H9 (cell line): ENCODE results near the gene CHRNA3. TPM values are rescaled to one million over a fixed set of nuclear protein-coding genes. Genes with fewer than 3 reads are reported as not detected.

Experiments
- DNase-seq: peaks from one replicate; pipeline ENCODE4 v3.0.0-alpha.2; 2017
- H2AFZ ChIP-seq: one replicate; pipeline ENCODE4 v1.6.1; 2013; ENCODE audit warnings: mild to moderate bottlenecking, low read length, control low read depth, moderate library complexity
- H2AK5ac ChIP-seq: 2 replicates; pipeline ENCODE4 v1.6.1; 2013; ENCODE audit warnings: low read length, control low read depth, mixed read lengths; ENCODE audit not compliant: insufficient read length
- H2BK120ac ChIP-seq: one replicate; pipeline ENCODE4 v1.6.1; 2013; ENCODE audit warnings: low read depth, mild to moderate bottlenecking, low read length, control low read depth, inconsistent platforms; ENCODE audit not compliant: poor library complexity, severe bottlenecking
- H2BK12ac ChIP-seq: 2 replicates; pipeline ENCODE4 v1.6.1; 2013; ENCODE audit warnings: low read length, control low read depth, mixed read lengths, low read depth; ENCODE audit not compliant: insufficient read length
- H2BK15ac ChIP-seq: 2 replicates; pipeline ENCODE4 v1.6.1; 2013; ENCODE audit warnings: low read depth, low read length, control low read depth
- H2BK20ac ChIP-seq: one replicate; pipeline ENCODE4 v1.6.1; 2013; ENCODE audit warnings: low read depth, mild to moderate bottlenecking, low read length, control low read depth, inconsistent platforms; ENCODE audit not compliant: poor library complexity, severe bottlenecking
- H2BK5ac ChIP-seq: 2 replicates; pipeline ENCODE4 v1.6.1; 2013; ENCODE audit warnings: low read length, control low read depth, mixed read lengths; ENCODE audit not compliant: insufficient read length
- H3K14ac ChIP-seq: 2 replicates; pipeline ENCODE4 v1.6.1; 2013; ENCODE audit warnings: low read length, control low read depth; ENCODE audit not compliant: insufficient read depth
- H3K18ac ChIP-seq: 2 replicates; pipeline ENCODE4 v1.6.1; 2013; ENCODE audit warnings: low read depth, mild to moderate bottlenecking, mixed read lengths, low read length, control low read depth; ENCODE audit not compliant: insufficient read length
- H3K23ac ChIP-seq: 2 replicates; pipeline ENCODE4 v1.6.1; 2013; ENCODE audit warnings: low read length, control low read depth, mixed read lengths, low read depth; ENCODE audit not compliant: insufficient read length
- H3K23me2 ChIP-seq: 2 replicates; pipeline ENCODE4 v1.6.1; 2013; ENCODE audit warnings: low read depth, mild to moderate bottlenecking, mixed read lengths, low read length, control low read depth; ENCODE audit not compliant: insufficient read length, poor library complexity, severe bottlenecking
- H3K27ac ChIP-seq: 2 replicates; pipeline ENCODE4 v1.5.1; 2013; ENCODE audit warnings: low read length, control low read depth, mixed read lengths, low read depth; ENCODE audit not compliant: insufficient read length
- H3K27me3 ChIP-seq: 2 replicates; pipeline ENCODE4 v1.6.1; 2013; ENCODE audit warnings: low read length, control low read depth, inconsistent platforms; ENCODE audit not compliant: insufficient read depth
- H3K4ac ChIP-seq: 2 replicates; pipeline ENCODE4 v1.6.1; 2013; ENCODE audit warnings: low read depth, mild to moderate bottlenecking, control low read depth, inconsistent platforms, low read length, moderate library complexity
- H3K4me1 ChIP-seq: 2 replicates; pipeline ENCODE4 v1.6.1; 2013; ENCODE audit warnings: low read length, control low read depth, inconsistent platforms; ENCODE audit not compliant: insufficient read depth
- H3K4me2 ChIP-seq: 2 replicates; pipeline ENCODE4 v1.6.1; 2013; ENCODE audit warnings: low read length, control low read depth, mixed read lengths; ENCODE audit not compliant: insufficient read length, insufficient read depth
- H3K56ac ChIP-seq: 2 replicates; pipeline ENCODE4 v1.6.1; 2013; ENCODE audit warnings: low read depth, mild to moderate bottlenecking, mixed read lengths, low read length, control low read depth; ENCODE audit not compliant: insufficient read length
- H3K79me1 ChIP-seq: 2 replicates; pipeline ENCODE4 v1.6.1; 2013; ENCODE audit warnings: low read depth, mild to moderate bottlenecking, moderate library complexity, low read length, control low read depth, inconsistent platforms; ENCODE audit not compliant: insufficient read depth, poor library complexity, severe bottlenecking
- H3K79me2 ChIP-seq: 2 replicates; pipeline ENCODE4 v1.6.1; 2013; ENCODE audit warnings: low read length, control low read depth, inconsistent platforms; ENCODE audit not compliant: insufficient read depth
- H3K9ac ChIP-seq: 2 replicates; pipeline ENCODE4 v1.6.1; 2013; ENCODE audit warnings: low read length, control low read depth, mixed read lengths; ENCODE audit not compliant: insufficient read length; ENCODE audit errors: extremely low read depth
- H3K9me3 ChIP-seq: one replicate; pipeline ENCODE4 v1.6.1; 2013; ENCODE audit warnings: low read depth, low read length, inconsistent platforms; ENCODE audit not compliant: control insufficient read depth
- H3T11ph ChIP-seq: one replicate; pipeline ENCODE4 v1.6.1; 2013; ENCODE audit warnings: mild to moderate bottlenecking, low read length, control low read depth, inconsistent platforms
- H4K20me1 ChIP-seq: one replicate; pipeline ENCODE4 v1.6.1; 2013; ENCODE audit not compliant: control insufficient read depth, insufficient read length, insufficient read depth
- H4K5ac ChIP-seq: 2 replicates; pipeline ENCODE4 v1.6.1; 2013; ENCODE audit warnings: low read depth, mild to moderate bottlenecking, mixed read lengths, low read length, control low read depth; ENCODE audit not compliant: insufficient read length
- H4K8ac ChIP-seq: replicated peaks from 2 replicates; pipeline ENCODE4 v1.6.1; 2013; ENCODE audit warnings: low read length, control low read depth, mixed read lengths, low read depth; ENCODE audit not compliant: insufficient read length
- H4K91ac ChIP-seq: 2 replicates; pipeline ENCODE4 v1.6.1; 2013; ENCODE audit warnings: low read depth, mild to moderate bottlenecking, moderate library complexity, mixed read lengths, low read length, control low read depth; ENCODE audit not compliant: insufficient read length
- H3K27ac Mint-ChIP-seq, 3 experiments: 2 replicates in 2 of 3; 3 replicates in 1 of 3; pipeline ENCODE4 v1.8.0; 2020 to 2021; ENCODE audit warnings: mixed read lengths in 3 of 3, mild to moderate bottlenecking in 1 of 3, moderate library complexity in 1 of 3
- H3K27me3 Mint-ChIP-seq: 2 replicates; pipeline ENCODE4 v1.8.0; 2021; ENCODE audit warnings: low read depth, mild to moderate bottlenecking, moderate library complexity, mixed read lengths
- H3K36me3 Mint-ChIP-seq, 3 experiments: 2 replicates in 2 of 3; 3 replicates in 1 of 3; pipeline ENCODE4 v1.8.0; 2020 to 2021; ENCODE audit warnings: low read depth in 3 of 3, mixed read lengths in 3 of 3; ENCODE audit not compliant: insufficient read depth in 1 of 3
- H3K4me1 Mint-ChIP-seq, 2 experiments: 2 replicates each; pipeline ENCODE4 v1.8.0; 2020; ENCODE audit warnings: mixed read lengths in 2 of 2
- H3K4me3 Mint-ChIP-seq, 2 experiments: 2 replicates in 1 of 2; 3 replicates in 1 of 2; pipeline ENCODE4 v1.8.0; 2020 to 2021; ENCODE audit warnings: mild to moderate bottlenecking in 2 of 2, mixed read lengths in 2 of 2, moderate library complexity in 1 of 2
- H3K9me3 Mint-ChIP-seq, 2 experiments: 2 replicates in 1 of 2; 3 replicates in 1 of 2; pipeline ENCODE4 v1.8.0; 2020; ENCODE audit warnings: mild to moderate bottlenecking in 2 of 2, mixed read lengths in 2 of 2, moderate library complexity in 1 of 2
- CTCF ChIP-seq: fragments of 200-600 bp; sonication (generic); conservative IDR thresholded peaks from 3 replicates; pipeline ENCODE4 v1.8.0; 2021; ENCODE audit warnings: antibody characterized with exemption, mild to moderate bottlenecking
- WGBS: extraction: QIAGEN DNeasy Blood & Tissue Kit; methylation state at CpG from one replicate; pipeline ENCODE4 v1.1.7; 2013; ENCODE audit warnings: missing lambda C conversion rate, low lambda C conversion rate, mixed read lengths; ENCODE audit not compliant: insufficient read length; ENCODE audit errors: extremely low coverage; 5-methylcytosine and 5-hydroxymethylcytosine counted together
- total RNA-seq: library from RNA; stranded (reverse); gene quantifications from 2 replicates; pipeline ENCODE4 v1.2.1, GENCODE V29; 2021

Gene CHRNA3
- total RNA-seq, 1 experiment from 2014 or later = 0.81 TPM

DNA sequence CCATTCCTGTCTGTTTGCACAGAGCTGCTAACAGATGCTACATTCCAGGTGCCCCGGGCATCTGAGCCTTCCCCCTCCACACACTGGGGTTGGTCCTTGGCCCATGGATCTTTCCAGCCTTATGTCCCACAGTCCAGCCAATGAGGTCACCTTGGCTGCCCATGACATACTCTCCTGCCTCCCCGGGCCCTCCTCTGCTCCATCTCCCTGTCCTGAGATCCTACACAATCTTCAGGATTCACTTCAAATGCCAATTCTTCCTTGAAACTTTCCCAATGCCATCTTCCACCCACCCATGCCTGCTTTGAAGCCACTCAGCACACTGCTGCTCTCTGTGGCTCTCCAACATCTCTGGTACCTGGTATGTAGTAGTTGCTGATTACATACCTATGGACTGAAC, 4.3 kb downstream of the CHRNA3 start:
- H3K4me2 ChIP-seq = no peak overlapping the region
- peaks cover 6% of the 10 kb centered on the region in 2 experiments; a peak in 3 of 5 replicates for H3K9me3 Mint-ChIP-seq
- H3K4me1 ChIP-seq = no peaks in the 10 kb centered on the region
- H4K5ac ChIP-seq = no peak overlapping the region
- H3K14ac ChIP-seq = no peak overlapping the region
- H2BK120ac ChIP-seq = no peak overlapping the region
- no peak overlapping the region for H2BK12ac ChIP-seq
- TF ChIP-seq CTCF = no peak
- no peak overlapping the region for H2BK20ac ChIP-seq
- H3K9me3 ChIP-seq = no peaks in the 10 kb centered on the region
- H4K20me1 ChIP-seq = no peaks in the 10 kb centered on the region
- no peak overlapping the region for H3K27ac Mint-ChIP-seq
- no peak overlapping the region for H3K56ac ChIP-seq
- H3K36me3 Mint-ChIP-seq = no peaks in the 10 kb centered on the region; a peak in 1 of 7 replicates
- peaks cover 8 to 18% of the 10 kb centered on the region in 2 experiments for H3K4me1 Mint-ChIP-seq
- H2AFZ ChIP-seq = no peak overlapping the region
- no peak overlapping the region for H2BK5ac ChIP-seq
- H3K27ac ChIP-seq = no peak overlapping the region
- H2AK5ac ChIP-seq = no peak overlapping the region
- H3K4me3 Mint-ChIP-seq = no peak overlapping the region
- H3K79me1 ChIP-seq = no peaks in the 10 kb centered on the region
- no peak overlapping the region for H4K8ac ChIP-seq
- peaks cover 6% of the 10 kb centered on the region; the same call in 1 of the 2 replicates for H3K27me3 ChIP-seq
- no peak overlapping the region for H3K18ac ChIP-seq
- no peak overlapping the region for H3K9ac ChIP-seq
- H2BK15ac ChIP-seq = no peak overlapping the region
- H4K91ac ChIP-seq = no peak overlapping the region
- no peaks in the 10 kb centered on the region for H3K79me2 ChIP-seq
- no peak overlapping the region for H3K23ac ChIP-seq
- H3T11ph ChIP-seq = no peak overlapping the region
- no peak overlapping the region for H3K4ac ChIP-seq
- WGBS = no CpG with 5 or more reads among the region's 2 CpGs
- peak; percentile 9 for DNase-seq
- peaks cover 27% of the 10 kb centered on the region for H3K27me3 Mint-ChIP-seq
- peaks cover 10% of the 10 kb centered on the region for H3K23me2 ChIP-seq
